ENCODE measurements around the gene PRLR.
A peak's percentile ranks its signal among the peaks of the same experiment; 100 is the strongest.
"Not testable (repeated sequence)": the region's sequence is repeated elsewhere in the genome, so short reads cannot be mapped to it uniquely, and the experiment has no call there.

Gene PRLR

GRCh38 chr5:35127006-35127405, 103.3 kb downstream of the PRLR start:
- no peak for DNase-seq (ENCODE audit: low read depth)

- DNase-seq (ENCODE audit: low read depth) = no peak
These were observed 104.5 kb downstream of the PRLR start for GRCh38 chr5:35125746-35126145.

GRCh38 chr5:35124932-35125331, 105.4 kb downstream of the PRLR start:
- no peak for DNase-seq (ENCODE audit: low read depth)

- no peak for DNase-seq (ENCODE audit: low read depth)
These were observed 107.5 kb downstream of the PRLR start for GRCh38 chr5:35122819-35123218.

- peak; percentile 55 for DNase-seq (ENCODE audit: low read depth)
These were observed 109.6 kb downstream of the PRLR start for GRCh38 chr5:35120715-35121114.

GRCh38 chr5:35117967-35118366, 112.3 kb downstream of the PRLR start:
- peak; percentile 91 for DNase-seq (ENCODE audit: low read depth)

GRCh38 chr5:35115920-35116319, 114.4 kb downstream of the PRLR start:
- peak; percentile 21 for DNase-seq (ENCODE audit: low read depth)

- no peak for DNase-seq (ENCODE audit: low read depth)
These were observed 115.6 kb downstream of the PRLR start for GRCh38 chr5:35114698-35115097.

- DNase-seq (ENCODE audit: low read depth) = no peak
These were observed 118.0 kb downstream of the PRLR start for GRCh38 chr5:35112300-35112699.

GRCh38 chr5:35104550-35104949, 125.7 kb downstream of the PRLR start:
- not testable (repeated sequence) for DNase-seq (ENCODE audit: low read depth)

- no peak for DNase-seq (ENCODE audit: low read depth)
These were observed 126.5 kb downstream of the PRLR start for GRCh38 chr5:35103637-35104299.

GRCh38 chr5:35101720-35102119, 128.6 kb downstream of the PRLR start:
- DNase-seq (ENCODE audit: low read depth) = not testable (repeated sequence)

GRCh38 chr5:35101016-35101415, 129.3 kb downstream of the PRLR start:
- DNase-seq (ENCODE audit: low read depth) = no peak

GRCh38 chr5:35098214-35098613, 132.1 kb downstream of the PRLR start:
- DNase-seq (ENCODE audit: low read depth) = no peak

GRCh38 chr5:35096932-35097331, 133.4 kb downstream of the PRLR start:
- DNase-seq (ENCODE audit: low read depth) = no peak

- no peak for DNase-seq (ENCODE audit: low read depth)
These were observed 134.1 kb downstream of the PRLR start for GRCh38 chr5:35096216-35096615.

GRCh38 chr5:35095366-35095765, 134.9 kb downstream of the PRLR start:
- no peak for DNase-seq (ENCODE audit: low read depth)

- DNase-seq (ENCODE audit: low read depth) = no peak
These were observed 135.3 kb downstream of the PRLR start for GRCh38 chr5:35094948-35095347.

GRCh38 chr5:35092703-35093102, 137.6 kb downstream of the PRLR start:
- no peak for DNase-seq (ENCODE audit: low read depth)

GRCh38 chr5:35091704-35092103, 138.6 kb downstream of the PRLR start:
- DNase-seq (ENCODE audit: low read depth) = no peak

- DNase-seq (ENCODE audit: low read depth) = peak; percentile 63
These were observed 140.7 kb downstream of the PRLR start for GRCh38 chr5:35089334-35090314.

GRCh38 chr5:35087991-35088390, 142.3 kb downstream of the PRLR start:
- DNase-seq (ENCODE audit: low read depth) = peak; percentile 10

GRCh38 chr5:35083150-35083549, 147.1 kb downstream of the PRLR start:
- no peak for DNase-seq (ENCODE audit: low read depth)
